SK-N-SH (cell line): Measurements from ENCODE around the gene NPAS1. TPM values are rescaled to one million over a fixed set of nuclear protein-coding genes. Genes with fewer than 3 reads are reported as not detected.

Experiments
- CTCF ChIA-PET: fragments of 300-600, 350-600 bp; formaldehyde crosslinking; extraction: SDS; loops from one replicate; lab custom pipeline; 2021; lab: Yijun Ruan, JAX
- POLR2A ChIA-PET: fragments of 350-600 bp; sonication (Branson Sonifier 250); formaldehyde crosslinking; extraction: SDS; loops from one replicate; lab custom pipeline; 2020; ENCODE audit warnings: antibody characterized with exemption, inconsistent platforms; lab: Yijun Ruan, JAX
- DNase-seq: peaks from one replicate; pipeline ENCODE4 v3.0.0; 2012
- H2AFZ ChIP-seq: fragments of 200-600 bp; sonication (generic); 2 replicates; pipeline ENCODE4 v1.8.1; 2016; ENCODE audit warnings: antibody characterized with exemption, mild to moderate bottlenecking, low read depth
- H3F3A ChIP-seq: fragments of 200-600 bp; sonication (generic); replicated peaks from 2 replicates; pipeline ENCODE3; 2016; ENCODE audit warnings: antibody characterized with exemption, mild to moderate bottlenecking; ENCODE audit not compliant: insufficient read depth
- H3K27ac ChIP-seq, 2 experiments: fragments of 200-500 bp in 1 of 2; fragments of 200-600 bp in 1 of 2; sonication (Bioruptor generic) in 1 of 2; sonication (generic), shearing (Covaris generic) in 1 of 2; 2 replicates each; pipeline versions ENCODE4 v1.5.1 to v1.6.1; 2014 to 2016; ENCODE audit warnings: low read depth in 2 of 2, inconsistent platforms in 1 of 2, low read length in 1 of 2, mild to moderate bottlenecking in 1 of 2, mixed read lengths in 1 of 2
- H3K27me3 ChIP-seq: fragments of 200-600 bp; sonication (generic), shearing (Covaris generic); 2 replicates; pipeline ENCODE4 v1.6.1; 2016; ENCODE audit warnings: mixed run types; ENCODE audit not compliant: insufficient read depth
- H3K36me3 ChIP-seq, 2 experiments: fragments of 200-500 bp in 1 of 2; fragments of 200-600 bp in 1 of 2; sonication (Bioruptor generic) in 1 of 2; sonication (generic) in 1 of 2; replicated peaks in 1 of 2; 2 replicates each; pipeline versions ENCODE3 to v1.5.1; 2014 to 2016; ENCODE audit warnings: low read length in 1 of 2, mild to moderate bottlenecking in 1 of 2; ENCODE audit not compliant: insufficient read depth in 2 of 2, control insufficient read depth in 1 of 2
- H3K4me1 ChIP-seq, 2 experiments: fragments of 200-500 bp in 1 of 2; fragments of 200-600 bp in 1 of 2; sonication (Bioruptor generic) in 1 of 2; sonication (generic), shearing (Covaris generic) in 1 of 2; 2 replicates each; pipeline versions ENCODE4 v1.5.1 to v1.6.1; 2014 to 2016; ENCODE audit warnings: low read depth in 1 of 2, low read length in 1 of 2, mixed run types in 1 of 2; ENCODE audit not compliant: insufficient read depth in 2 of 2, control insufficient read depth in 1 of 2
- H3K4me2 ChIP-seq: fragments of 200-600 bp; sonication (generic), shearing (Covaris generic); 2 replicates; pipeline ENCODE4 v1.6.1; 2017; ENCODE audit warnings: mixed run types
- H3K4me3 ChIP-seq, 2 experiments: fragments of 200-500 bp in 1 of 2; fragments of 200-600 bp in 1 of 2; sonication (Bioruptor generic) in 1 of 2; sonication (generic), shearing (Covaris generic) in 1 of 2; 2 replicates each; pipeline versions ENCODE4 v1.5.1 to v1.8.1; 2014 to 2016; ENCODE audit warnings: low read depth in 2 of 2, inconsistent platforms in 1 of 2, low read length in 1 of 2, mild to moderate bottlenecking in 1 of 2, mixed read lengths in 1 of 2, moderate library complexity in 1 of 2
- H3K79me2 ChIP-seq: fragments of 200-600 bp; sonication (generic); 2 replicates; pipeline ENCODE4 v1.8.1; 2017; ENCODE audit warnings: mild to moderate bottlenecking; ENCODE audit not compliant: insufficient read depth
- H3K9ac ChIP-seq: fragments of 200-600 bp; sonication (generic); 2 replicates; pipeline ENCODE4 v1.6.1; 2017; ENCODE audit warnings: mixed run types
- H3K9me2 ChIP-seq: fragments of 200-600 bp; sonication (generic); 2 replicates; pipeline ENCODE4 v1.6.1; 2017; ENCODE audit warnings: mixed run types
- H3K9me3 ChIP-seq: fragments of 200-600 bp; sonication (generic); 2 replicates; pipeline ENCODE4 v1.6.1; 2017; ENCODE audit warnings: mixed run types, mild to moderate bottlenecking, moderate library complexity
- H4K20me1 ChIP-seq: fragments of 200-600 bp; sonication (generic); 2 replicates; pipeline ENCODE4 v1.6.1; 2017; ENCODE audit warnings: mild to moderate bottlenecking, mixed run types; ENCODE audit not compliant: insufficient read depth
- ELF1 ChIP-seq: IDR thresholded peaks from 2 replicates; pipeline ENCODE4 v1.4.0; 2012
- EP300 ChIP-seq, 2 experiments: IDR thresholded peaks; 2 replicates each; pipeline versions ENCODE4 v1.4.0 to v1.6.1; 2012; ENCODE audit warnings: borderline replicate concordance in 1 of 2, low read depth in 1 of 2, low read length in 1 of 2
- EZH2phosphoT487 ChIP-seq: fragments of 200-600 bp; sonication (generic); IDR thresholded peaks from 2 replicates; pipeline ENCODE4 v1.6.1; 2017; ENCODE audit warnings: low read depth, mixed run types, mild to moderate bottlenecking, antibody characterized with exemption, moderate library complexity, borderline replicate concordance
- GATA2 ChIP-seq: sonication (generic); formaldehyde crosslinking; IDR thresholded peaks from 2 replicates; pipeline ENCODE4 v1.5.0; 2020; ENCODE audit warnings: mild to moderate bottlenecking, missing genetic modification reagents
- MEF2A ChIP-seq: IDR thresholded peaks from 2 replicates; pipeline ENCODE4 v1.4.0; 2012; ENCODE audit warnings: low read depth, borderline replicate concordance
- NFIC ChIP-seq: IDR thresholded peaks from 2 replicates; pipeline ENCODE4 v1.4.0; 2012; ENCODE audit warnings: borderline replicate concordance
- NRF1 ChIP-seq: IDR thresholded peaks from 2 replicates; pipeline ENCODE4 v1.6.1; 2012; ENCODE audit warnings: low read depth, mild to moderate bottlenecking, low read length
- SMC3 ChIP-seq: IDR thresholded peaks from 2 replicates; pipeline ENCODE4 v1.6.1; 2012; ENCODE audit warnings: low read depth, low read length, improper control_type of control experiment
- WGBS: methylation state at CpG from one replicate; pipeline ENCODE4 v1.1.6; 2017; ENCODE audit warnings: low lambda C conversion rate; 5-methylcytosine and 5-hydroxymethylcytosine counted together
- polyA plus RNA-seq, 3 experiments: library from polyadenylated mRNA; depleted of rRNA; stranded (reverse); fragments of >200 nt; gene quantifications; 2 replicates each; pipeline ENCODE4 v1.2.3, GENCODE V29; 2012
- TF ChIP-seq, protein P1 (sequence below): IDR thresholded peaks from 2 replicates; pipeline ENCODE4 v1.4.0; 2012; ENCODE audit warnings: low read depth, borderline replicate concordance
- TF ChIP-seq, protein P2 (sequence below): IDR thresholded peaks from 2 replicates; pipeline ENCODE4 v1.4.0; 2012; ENCODE audit warnings: low read depth
- TF ChIP-seq, protein P3 (sequence below): IDR thresholded peaks from 2 replicates; pipeline ENCODE4; 2012
- TF ChIP-seq, protein P4 (sequence below): IDR thresholded peaks from 2 replicates; pipeline ENCODE4 v1.6.1; 2012; ENCODE audit warnings: mild to moderate bottlenecking, low read depth, low read length, moderate library complexity
- TF ChIP-seq, protein P5 (sequence below): fragments of 150-350 bp; IDR thresholded peaks from 2 replicates; pipeline ENCODE4 v1.6.1; 2017; ENCODE audit warnings: antibody characterized with exemption, low read length, low read depth, borderline replicate concordance

NPAS1 gene
- polyA plus RNA-seq, 1 of the 3 experiments (the other 2 are of a cell fraction): 1.1 TPM

DNA sequence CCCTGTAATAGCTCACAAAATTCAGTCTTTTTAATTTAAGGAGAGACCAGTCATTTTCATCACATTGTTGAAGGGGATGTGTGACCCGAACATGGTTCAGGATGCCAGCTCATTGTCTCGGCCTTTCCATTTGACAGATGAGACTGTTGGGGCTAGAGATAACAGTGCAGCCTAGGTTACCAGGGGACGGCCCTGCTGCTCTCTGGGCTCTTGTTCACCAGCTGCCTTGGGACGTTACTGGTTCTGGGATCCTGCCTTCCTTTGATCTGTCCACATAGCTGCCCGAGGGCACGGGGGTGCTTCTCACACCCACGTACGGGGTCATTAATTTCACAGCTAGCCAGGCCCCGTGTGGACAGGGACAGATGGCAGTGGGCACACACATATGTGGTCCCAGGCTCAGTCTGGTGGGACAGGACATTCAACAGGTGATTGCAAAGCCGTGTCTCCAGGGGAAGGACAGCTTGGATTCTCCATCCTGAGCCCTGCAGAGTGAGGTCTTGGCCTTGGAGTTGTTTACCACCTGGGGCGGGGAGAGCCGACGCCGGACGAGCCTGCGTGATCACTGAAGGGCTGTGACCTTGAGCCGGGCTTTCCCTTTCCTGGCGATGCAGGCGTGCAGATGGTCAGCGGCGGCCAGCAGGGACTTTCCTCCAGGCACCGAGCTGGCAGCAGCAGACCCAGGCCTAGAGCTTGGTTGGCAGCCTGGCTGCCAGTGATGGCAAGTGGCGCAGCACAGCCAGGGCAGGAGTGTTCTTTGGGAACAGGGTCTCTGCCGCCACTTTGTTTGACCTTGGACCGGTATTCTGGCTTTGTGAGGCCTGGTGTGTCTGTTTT lies 26.7 kb upstream of the NPAS1 start:
- TF ChIP-seq, protein P1, sequence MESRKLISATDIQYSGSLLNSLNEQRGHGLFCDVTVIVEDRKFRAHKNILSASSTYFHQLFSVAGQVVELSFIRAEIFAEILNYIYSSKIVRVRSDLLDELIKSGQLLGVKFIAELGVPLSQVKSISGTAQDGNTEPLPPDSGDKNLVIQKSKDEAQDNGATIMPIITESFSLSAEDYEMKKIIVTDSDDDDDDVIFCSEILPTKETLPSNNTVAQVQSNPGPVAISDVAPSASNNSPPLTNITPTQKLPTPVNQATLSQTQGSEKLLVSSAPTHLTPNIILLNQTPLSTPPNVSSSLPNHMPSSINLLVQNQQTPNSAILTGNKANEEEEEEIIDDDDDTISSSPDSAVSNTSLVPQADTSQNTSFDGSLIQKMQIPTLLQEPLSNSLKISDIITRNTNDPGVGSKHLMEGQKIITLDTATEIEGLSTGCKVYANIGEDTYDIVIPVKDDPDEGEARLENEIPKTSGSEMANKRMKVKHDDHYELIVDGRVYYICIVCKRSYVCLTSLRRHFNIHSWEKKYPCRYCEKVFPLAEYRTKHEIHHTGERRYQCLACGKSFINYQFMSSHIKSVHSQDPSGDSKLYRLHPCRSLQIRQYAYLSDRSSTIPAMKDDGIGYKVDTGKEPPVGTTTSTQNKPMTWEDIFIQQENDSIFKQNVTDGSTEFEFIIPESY: no peak
- TF ChIP-seq ELF1 (no peak), NFIC (no peak)
- TF ChIP-seq, protein P2, sequence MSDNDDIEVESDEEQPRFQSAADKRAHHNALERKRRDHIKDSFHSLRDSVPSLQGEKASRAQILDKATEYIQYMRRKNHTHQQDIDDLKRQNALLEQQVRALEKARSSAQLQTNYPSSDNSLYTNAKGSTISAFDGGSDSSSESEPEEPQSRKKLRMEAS: no peak
- TF ChIP-seq, protein P3, sequence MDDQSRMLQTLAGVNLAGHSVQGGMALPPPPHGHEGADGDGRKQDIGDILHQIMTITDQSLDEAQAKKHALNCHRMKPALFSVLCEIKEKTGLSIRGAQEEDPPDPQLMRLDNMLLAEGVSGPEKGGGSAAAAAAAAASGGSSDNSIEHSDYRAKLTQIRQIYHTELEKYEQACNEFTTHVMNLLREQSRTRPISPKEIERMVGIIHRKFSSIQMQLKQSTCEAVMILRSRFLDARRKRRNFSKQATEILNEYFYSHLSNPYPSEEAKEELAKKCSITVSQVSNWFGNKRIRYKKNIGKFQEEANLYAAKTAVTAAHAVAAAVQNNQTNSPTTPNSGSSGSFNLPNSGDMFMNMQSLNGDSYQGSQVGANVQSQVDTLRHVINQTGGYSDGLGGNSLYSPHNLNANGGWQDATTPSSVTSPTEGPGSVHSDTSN: no peak
- TF ChIP-seq, protein P4, sequence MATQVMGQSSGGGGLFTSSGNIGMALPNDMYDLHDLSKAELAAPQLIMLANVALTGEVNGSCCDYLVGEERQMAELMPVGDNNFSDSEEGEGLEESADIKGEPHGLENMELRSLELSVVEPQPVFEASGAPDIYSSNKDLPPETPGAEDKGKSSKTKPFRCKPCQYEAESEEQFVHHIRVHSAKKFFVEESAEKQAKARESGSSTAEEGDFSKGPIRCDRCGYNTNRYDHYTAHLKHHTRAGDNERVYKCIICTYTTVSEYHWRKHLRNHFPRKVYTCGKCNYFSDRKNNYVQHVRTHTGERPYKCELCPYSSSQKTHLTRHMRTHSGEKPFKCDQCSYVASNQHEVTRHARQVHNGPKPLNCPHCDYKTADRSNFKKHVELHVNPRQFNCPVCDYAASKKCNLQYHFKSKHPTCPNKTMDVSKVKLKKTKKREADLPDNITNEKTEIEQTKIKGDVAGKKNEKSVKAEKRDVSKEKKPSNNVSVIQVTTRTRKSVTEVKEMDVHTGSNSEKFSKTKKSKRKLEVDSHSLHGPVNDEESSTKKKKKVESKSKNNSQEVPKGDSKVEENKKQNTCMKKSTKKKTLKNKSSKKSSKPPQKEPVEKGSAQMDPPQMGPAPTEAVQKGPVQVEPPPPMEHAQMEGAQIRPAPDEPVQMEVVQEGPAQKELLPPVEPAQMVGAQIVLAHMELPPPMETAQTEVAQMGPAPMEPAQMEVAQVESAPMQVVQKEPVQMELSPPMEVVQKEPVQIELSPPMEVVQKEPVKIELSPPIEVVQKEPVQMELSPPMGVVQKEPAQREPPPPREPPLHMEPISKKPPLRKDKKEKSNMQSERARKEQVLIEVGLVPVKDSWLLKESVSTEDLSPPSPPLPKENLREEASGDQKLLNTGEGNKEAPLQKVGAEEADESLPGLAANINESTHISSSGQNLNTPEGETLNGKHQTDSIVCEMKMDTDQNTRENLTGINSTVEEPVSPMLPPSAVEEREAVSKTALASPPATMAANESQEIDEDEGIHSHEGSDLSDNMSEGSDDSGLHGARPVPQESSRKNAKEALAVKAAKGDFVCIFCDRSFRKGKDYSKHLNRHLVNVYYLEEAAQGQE: no peak
- TF ChIP-seq, all 33 proteins: peak for 0
- Histone ChIP-seq H3K4me2 (no peak overlapping the region), H3K36me3 (peaks cover 24 to 66% of the 10 kb centered on the region in 2 experiments), H3K79me2 (peaks cover 26% of the 10 kb centered on the region), H3F3A (peaks cover 5% of the 10 kb centered on the region), H3K27me3 (no peaks in the 10 kb centered on the region), H2AFZ (no peak overlapping the region), H3K4me3 (no peak overlapping the region), H3K9ac (no peak overlapping the region), H4K20me1 (no peaks in the 10 kb centered on the region), H3K9me2 (no peaks in the 10 kb centered on the region), H3K4me1 (peaks cover 6 to 8% of the 10 kb centered on the region in 2 experiments; a peak in 3 of 4 replicates), H3K27ac (no peak overlapping the region; a peak in 1 of 4 replicates), H3K9me3 (no peaks in the 10 kb centered on the region)
- ChIA-PET CTCF (interaction anchor here (0.7 to 9.1 kb wide), 11 partner anchors 9 to 235 kb away, joined by 3 to 126 read pairs (median 8); partner anchors contain the start of gene AP2S1), POLR2A (interaction anchor here (0.6 kb wide), 1 partner anchor 215 kb away, joined by 5 read pairs; no protein-coding TSS in a partner anchor)
- WGBS: 96% methylated on average over 25 of the region's 25 CpGs
- DNase-seq: no peak

DNA sequence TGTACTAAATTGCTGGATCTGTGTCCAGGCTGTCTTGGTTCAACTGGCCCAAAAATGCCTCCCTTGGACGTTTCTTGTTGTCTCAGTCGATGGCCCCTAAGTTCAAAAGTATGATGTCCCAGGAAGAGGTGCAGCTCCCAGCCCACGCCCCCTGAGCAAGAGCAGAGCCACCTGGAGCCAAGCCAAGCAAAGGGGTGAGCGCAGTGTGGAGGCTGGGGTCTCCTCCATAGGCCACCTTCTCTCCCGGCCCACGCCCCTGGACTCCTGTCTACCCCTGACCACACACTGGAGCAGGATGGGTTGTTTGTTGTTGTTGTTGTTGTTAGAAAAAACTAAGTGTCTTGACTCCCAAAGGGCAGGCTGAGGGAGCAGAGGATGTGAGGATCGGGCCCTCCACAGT lies 26.0 kb upstream of the NPAS1 start:
- Histone ChIP-seq H3K9ac (no peak overlapping the region), H3K9me3 (no peaks in the 10 kb centered on the region), H3K36me3 (peaks cover 27 to 66% of the 10 kb centered on the region in 2 experiments), H3K4me1 (peaks cover 6 to 8% of the 10 kb centered on the region in 2 experiments; a peak in 3 of 4 replicates), H3K27me3 (no peaks in the 10 kb centered on the region), H3K9me2 (no peaks in the 10 kb centered on the region), H3K4me3 (no peak overlapping the region), H2AFZ (no peak overlapping the region), H3K27ac (no peak overlapping the region), H3K79me2 (peaks cover 26% of the 10 kb centered on the region), H3F3A (peaks cover 5% of the 10 kb centered on the region), H3K4me2 (no peak overlapping the region), H4K20me1 (no peaks in the 10 kb centered on the region)
- TF ChIP-seq EP300 (IDR thresholded peaks at IDR 0.05; ENCODE audit: borderline replicate concordance in 1 of 2, low read depth in 1 of 2, low read length in 1 of 2) (no peak), GATA2 (no peak), SMC3 (no peak), MEF2A (no peak), NRF1 (no peak), EZH2phosphoT487 (no peak)
- TF ChIP-seq, protein P5, sequence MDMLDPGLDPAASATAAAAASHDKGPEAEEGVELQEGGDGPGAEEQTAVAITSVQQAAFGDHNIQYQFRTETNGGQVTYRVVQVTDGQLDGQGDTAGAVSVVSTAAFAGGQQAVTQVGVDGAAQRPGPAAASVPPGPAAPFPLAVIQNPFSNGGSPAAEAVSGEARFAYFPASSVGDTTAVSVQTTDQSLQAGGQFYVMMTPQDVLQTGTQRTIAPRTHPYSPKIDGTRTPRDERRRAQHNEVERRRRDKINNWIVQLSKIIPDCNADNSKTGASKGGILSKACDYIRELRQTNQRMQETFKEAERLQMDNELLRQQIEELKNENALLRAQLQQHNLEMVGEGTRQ: no peak
- ChIA-PET CTCF (interaction anchor here (1.2 to 9.1 kb wide), 5 partner anchors 19 to 236 kb away, joined by 3 to 126 read pairs (median 8); partner anchors contain the start of gene AP2S1), POLR2A (no interaction called here)
- WGBS: 90% methylated on average over 7 of the region's 7 CpGs
- DNase-seq: no peak
